SK-N-SH (cell line): ENCODE measurements around the gene JMJD1C. TPM values are rescaled to one million over a fixed set of nuclear protein-coding genes. Genes with fewer than 3 reads are reported as not detected.

Source experiments
- CTCF ChIA-PET: fragments of 300-600, 350-600 bp; formaldehyde crosslinking; extraction: SDS; loops from one replicate; lab custom pipeline; 2021; lab: Yijun Ruan, JAX
- POLR2A ChIA-PET: fragments of 350-600 bp; sonication (Branson Sonifier 250); formaldehyde crosslinking; extraction: SDS; loops from one replicate; lab custom pipeline; 2020; ENCODE audit warnings: antibody characterized with exemption, inconsistent platforms; lab: Yijun Ruan, JAX
- DNase-seq: peaks from one replicate; pipeline ENCODE4 v3.0.0; 2012
- H2AFZ ChIP-seq: fragments of 200-600 bp; sonication (generic); 2 replicates; pipeline ENCODE4 v1.8.1; 2016; ENCODE audit warnings: antibody characterized with exemption, mild to moderate bottlenecking, low read depth
- H3F3A ChIP-seq: fragments of 200-600 bp; sonication (generic); replicated peaks from 2 replicates; pipeline ENCODE3; 2016; ENCODE audit warnings: antibody characterized with exemption, mild to moderate bottlenecking; ENCODE audit not compliant: insufficient read depth
- H3K27ac ChIP-seq, 2 experiments: fragments of 200-500 bp in 1 of 2; fragments of 200-600 bp in 1 of 2; sonication (Bioruptor generic) in 1 of 2; sonication (generic), shearing (Covaris generic) in 1 of 2; 2 replicates each; pipeline versions ENCODE4 v1.5.1 to v1.6.1; 2014 to 2016; ENCODE audit warnings: low read depth in 2 of 2, inconsistent platforms in 1 of 2, low read length in 1 of 2, mild to moderate bottlenecking in 1 of 2, mixed read lengths in 1 of 2
- H3K27me3 ChIP-seq: fragments of 200-600 bp; sonication (generic), shearing (Covaris generic); 2 replicates; pipeline ENCODE4 v1.6.1; 2016; ENCODE audit warnings: mixed run types; ENCODE audit not compliant: insufficient read depth
- H3K36me3 ChIP-seq, 2 experiments: fragments of 200-500 bp in 1 of 2; fragments of 200-600 bp in 1 of 2; sonication (Bioruptor generic) in 1 of 2; sonication (generic) in 1 of 2; replicated peaks in 1 of 2; 2 replicates each; pipeline versions ENCODE3 to v1.5.1; 2014 to 2016; ENCODE audit warnings: low read length in 1 of 2, mild to moderate bottlenecking in 1 of 2; ENCODE audit not compliant: insufficient read depth in 2 of 2, control insufficient read depth in 1 of 2
- H3K4me1 ChIP-seq, 2 experiments: fragments of 200-500 bp in 1 of 2; fragments of 200-600 bp in 1 of 2; sonication (Bioruptor generic) in 1 of 2; sonication (generic), shearing (Covaris generic) in 1 of 2; 2 replicates each; pipeline versions ENCODE4 v1.5.1 to v1.6.1; 2014 to 2016; ENCODE audit warnings: low read depth in 1 of 2, low read length in 1 of 2, mixed run types in 1 of 2; ENCODE audit not compliant: insufficient read depth in 2 of 2, control insufficient read depth in 1 of 2
- H3K4me2 ChIP-seq: fragments of 200-600 bp; sonication (generic), shearing (Covaris generic); 2 replicates; pipeline ENCODE4 v1.6.1; 2017; ENCODE audit warnings: mixed run types
- H3K4me3 ChIP-seq, 2 experiments: fragments of 200-500 bp in 1 of 2; fragments of 200-600 bp in 1 of 2; sonication (Bioruptor generic) in 1 of 2; sonication (generic), shearing (Covaris generic) in 1 of 2; 2 replicates each; pipeline versions ENCODE4 v1.5.1 to v1.8.1; 2014 to 2016; ENCODE audit warnings: low read depth in 2 of 2, inconsistent platforms in 1 of 2, low read length in 1 of 2, mild to moderate bottlenecking in 1 of 2, mixed read lengths in 1 of 2, moderate library complexity in 1 of 2
- H3K79me2 ChIP-seq: fragments of 200-600 bp; sonication (generic); 2 replicates; pipeline ENCODE4 v1.8.1; 2017; ENCODE audit warnings: mild to moderate bottlenecking; ENCODE audit not compliant: insufficient read depth
- H3K9ac ChIP-seq: fragments of 200-600 bp; sonication (generic); 2 replicates; pipeline ENCODE4 v1.6.1; 2017; ENCODE audit warnings: mixed run types
- H3K9me2 ChIP-seq: fragments of 200-600 bp; sonication (generic); 2 replicates; pipeline ENCODE4 v1.6.1; 2017; ENCODE audit warnings: mixed run types
- H3K9me3 ChIP-seq: fragments of 200-600 bp; sonication (generic); 2 replicates; pipeline ENCODE4 v1.6.1; 2017; ENCODE audit warnings: mixed run types, mild to moderate bottlenecking, moderate library complexity
- H4K20me1 ChIP-seq: fragments of 200-600 bp; sonication (generic); 2 replicates; pipeline ENCODE4 v1.6.1; 2017; ENCODE audit warnings: mild to moderate bottlenecking, mixed run types; ENCODE audit not compliant: insufficient read depth
- CHD2 ChIP-seq: fragments of 150-350 bp; IDR thresholded peaks from 2 replicates; pipeline ENCODE4 v1.6.1; 2018; ENCODE audit warnings: low read length; ENCODE audit not compliant: partially characterized antibody
- EP300 ChIP-seq, 2 experiments: IDR thresholded peaks; 2 replicates each; pipeline versions ENCODE4 v1.4.0 to v1.6.1; 2012; ENCODE audit warnings: borderline replicate concordance in 1 of 2, low read depth in 1 of 2, low read length in 1 of 2
- FOSL2 ChIP-seq: IDR thresholded peaks from 2 replicates; pipeline ENCODE4 v1.4.0; 2012; ENCODE audit warnings: low read depth, mild to moderate bottlenecking, moderate library complexity, borderline replicate concordance
- JUND ChIP-seq: IDR thresholded peaks from 2 replicates; pipeline ENCODE4 v1.4.0; 2012
- MEF2A ChIP-seq: IDR thresholded peaks from 2 replicates; pipeline ENCODE4 v1.4.0; 2012; ENCODE audit warnings: low read depth, borderline replicate concordance
- MXI1 ChIP-seq: IDR thresholded peaks from 2 replicates; pipeline ENCODE4 v1.6.1; 2012; ENCODE audit warnings: mild to moderate bottlenecking, low read depth, low read length, improper control_type of control experiment
- NFIC ChIP-seq: IDR thresholded peaks from 2 replicates; pipeline ENCODE4 v1.4.0; 2012; ENCODE audit warnings: borderline replicate concordance
- RCOR1 ChIP-seq: fragments of 150-350 bp; IDR thresholded peaks from 2 replicates; pipeline ENCODE4 v1.6.1; 2017; ENCODE audit warnings: antibody characterized with exemption, low read length
- RFX5 ChIP-seq: IDR thresholded peaks from 2 replicates; pipeline ENCODE4 v1.6.1; 2012; ENCODE audit warnings: mild to moderate bottlenecking, improper control_type of control experiment, low read length
- TCF12 ChIP-seq: IDR thresholded peaks from 2 replicates; pipeline ENCODE4 v1.4.0; 2012
- WGBS: methylation state at CpG from one replicate; pipeline ENCODE4 v1.1.6; 2017; ENCODE audit warnings: low lambda C conversion rate; 5-methylcytosine and 5-hydroxymethylcytosine counted together
- polyA plus RNA-seq, 3 experiments: library from polyadenylated mRNA; depleted of rRNA; stranded (reverse); fragments of >200 nt; gene quantifications; 2 replicates each; pipeline ENCODE4 v1.2.3, GENCODE V29; 2012
- TF ChIP-seq, protein P1 (sequence below): IDR thresholded peaks from 2 replicates; pipeline ENCODE4 v1.6.1; 2012; ENCODE audit warnings: mild to moderate bottlenecking, low read depth, low read length, moderate library complexity
- TF ChIP-seq, protein P2 (sequence below): fragments of 150-350 bp; IDR thresholded peaks from 2 replicates; pipeline ENCODE4 v1.6.1; 2017; ENCODE audit warnings: antibody characterized with exemption, low read length, low read depth, borderline replicate concordance
- TF ChIP-seq, protein P3 (sequence below): IDR thresholded peaks from 2 replicates; pipeline ENCODE4 v1.4.0; 2012; ENCODE audit warnings: low read depth, borderline replicate concordance
- TF ChIP-seq, protein P4 (sequence below): fragments of 150-350 bp; IDR thresholded peaks from 2 replicates; pipeline ENCODE4 v1.6.1; 2016; ENCODE audit warnings: mild to moderate bottlenecking, low read depth, low read length
- TF ChIP-seq, protein P5 (sequence below): fragments of 200-600 bp; sonication (generic); IDR thresholded peaks from 2 replicates; pipeline ENCODE4 v1.6.1; 2017; ENCODE audit warnings: antibody characterized with exemption, mild to moderate bottlenecking, moderate library complexity

JMJD1C gene
- polyA plus RNA-seq, 1 of the 3 experiments (the other 2 are of a cell fraction), result 11.7 TPM

DNA sequence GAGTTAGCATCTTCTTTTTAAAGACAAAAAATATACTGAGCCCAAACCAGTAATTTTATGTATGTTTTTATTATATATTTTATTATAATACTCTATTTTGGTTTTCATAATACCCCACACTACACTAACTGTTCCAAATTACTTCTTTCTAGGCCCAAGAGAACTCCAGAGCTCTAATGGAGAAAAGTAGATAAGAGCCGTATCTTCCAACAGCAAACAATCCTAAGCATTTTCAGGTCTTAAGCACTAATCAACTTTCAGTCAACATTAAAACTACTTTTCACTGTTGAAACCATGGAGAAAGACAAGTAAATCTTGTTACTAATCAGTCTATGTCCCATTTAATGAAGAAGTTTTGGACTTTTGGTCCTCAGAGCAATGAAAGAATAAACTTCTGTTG is 55.1 kb downstream of the JMJD1C start (continued):
- TF ChIP-seq, protein P1, sequence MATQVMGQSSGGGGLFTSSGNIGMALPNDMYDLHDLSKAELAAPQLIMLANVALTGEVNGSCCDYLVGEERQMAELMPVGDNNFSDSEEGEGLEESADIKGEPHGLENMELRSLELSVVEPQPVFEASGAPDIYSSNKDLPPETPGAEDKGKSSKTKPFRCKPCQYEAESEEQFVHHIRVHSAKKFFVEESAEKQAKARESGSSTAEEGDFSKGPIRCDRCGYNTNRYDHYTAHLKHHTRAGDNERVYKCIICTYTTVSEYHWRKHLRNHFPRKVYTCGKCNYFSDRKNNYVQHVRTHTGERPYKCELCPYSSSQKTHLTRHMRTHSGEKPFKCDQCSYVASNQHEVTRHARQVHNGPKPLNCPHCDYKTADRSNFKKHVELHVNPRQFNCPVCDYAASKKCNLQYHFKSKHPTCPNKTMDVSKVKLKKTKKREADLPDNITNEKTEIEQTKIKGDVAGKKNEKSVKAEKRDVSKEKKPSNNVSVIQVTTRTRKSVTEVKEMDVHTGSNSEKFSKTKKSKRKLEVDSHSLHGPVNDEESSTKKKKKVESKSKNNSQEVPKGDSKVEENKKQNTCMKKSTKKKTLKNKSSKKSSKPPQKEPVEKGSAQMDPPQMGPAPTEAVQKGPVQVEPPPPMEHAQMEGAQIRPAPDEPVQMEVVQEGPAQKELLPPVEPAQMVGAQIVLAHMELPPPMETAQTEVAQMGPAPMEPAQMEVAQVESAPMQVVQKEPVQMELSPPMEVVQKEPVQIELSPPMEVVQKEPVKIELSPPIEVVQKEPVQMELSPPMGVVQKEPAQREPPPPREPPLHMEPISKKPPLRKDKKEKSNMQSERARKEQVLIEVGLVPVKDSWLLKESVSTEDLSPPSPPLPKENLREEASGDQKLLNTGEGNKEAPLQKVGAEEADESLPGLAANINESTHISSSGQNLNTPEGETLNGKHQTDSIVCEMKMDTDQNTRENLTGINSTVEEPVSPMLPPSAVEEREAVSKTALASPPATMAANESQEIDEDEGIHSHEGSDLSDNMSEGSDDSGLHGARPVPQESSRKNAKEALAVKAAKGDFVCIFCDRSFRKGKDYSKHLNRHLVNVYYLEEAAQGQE, result no peak
- TF ChIP-seq RCOR1 (no peak), TCF12 (no peak), CHD2 (no peak)
- TF ChIP-seq, protein P2, sequence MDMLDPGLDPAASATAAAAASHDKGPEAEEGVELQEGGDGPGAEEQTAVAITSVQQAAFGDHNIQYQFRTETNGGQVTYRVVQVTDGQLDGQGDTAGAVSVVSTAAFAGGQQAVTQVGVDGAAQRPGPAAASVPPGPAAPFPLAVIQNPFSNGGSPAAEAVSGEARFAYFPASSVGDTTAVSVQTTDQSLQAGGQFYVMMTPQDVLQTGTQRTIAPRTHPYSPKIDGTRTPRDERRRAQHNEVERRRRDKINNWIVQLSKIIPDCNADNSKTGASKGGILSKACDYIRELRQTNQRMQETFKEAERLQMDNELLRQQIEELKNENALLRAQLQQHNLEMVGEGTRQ, result no peak
- TF ChIP-seq, all 33 proteins: peak for 0

DNA sequence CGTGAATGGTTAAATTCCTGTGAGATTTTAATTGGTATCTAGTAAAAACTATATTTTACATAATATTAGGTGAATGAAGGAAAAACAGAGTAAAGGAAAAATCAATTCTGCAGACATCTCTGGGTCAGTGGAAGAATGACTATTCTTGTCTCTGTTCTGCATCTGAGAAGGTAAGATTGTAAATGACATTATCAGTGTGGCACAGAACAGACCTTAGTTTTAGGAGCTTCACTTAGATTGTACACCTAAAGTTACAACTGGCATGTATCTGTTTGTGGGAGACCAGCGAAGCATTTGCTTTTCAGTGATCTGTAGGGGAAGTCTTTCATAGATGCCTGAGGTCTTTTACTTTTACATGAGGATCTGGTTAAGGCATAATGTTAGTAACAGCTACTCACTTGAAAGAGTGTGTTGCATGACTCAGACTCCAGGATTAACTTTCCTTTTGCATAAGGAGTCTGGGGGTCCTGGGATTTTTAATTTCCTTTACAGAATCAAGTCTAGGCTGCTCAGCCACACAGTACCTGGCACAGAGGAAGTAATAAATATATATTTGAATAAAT is 56.2 kb downstream of the JMJD1C start:
- H4K20me1 ChIP-seq, result peaks cover 13% of the 10 kb centered on the region
- H3K4me1 ChIP-seq, result peaks cover 9 to 17% of the 10 kb centered on the region in 2 experiments; a peak in 3 of 4 replicates
- H3K9ac ChIP-seq, result no peak overlapping the region; the same call in 1 of the 2 replicates
- H3K4me2 ChIP-seq, result peak overlapping the region; percentile 50
- H3K79me2 ChIP-seq, result peaks cover 97% of the 10 kb centered on the region
- H2AFZ ChIP-seq, result no peak overlapping the region
- TF ChIP-seq NFIC, result no peak
- TF ChIP-seq TCF12, result peak; percentile 48
- TF ChIP-seq FOSL2, result peak; percentile 23; the same call in 1 of the 2 replicates
- CTCF ChIA-PET, result interaction anchor here (0.9 kb wide), 1 partner anchor 26 kb away, joined by 3 read pairs; no protein-coding TSS in a partner anchor
- peak overlapping the region; percentile 62 to 71 for H3K27ac ChIP-seq
- H3F3A ChIP-seq, result peaks cover 27% of the 10 kb centered on the region
- no peaks in the 10 kb centered on the region for H3K9me3 ChIP-seq
- H3K9me2 ChIP-seq, result no peaks in the 10 kb centered on the region
- 0 out of 4 replicates have a peak overlapping the region, but pooled peaks of 1 of the 2 experiments have one; percentile 21 for H3K4me3 ChIP-seq
- 78% methylated on average over 2 of the region's 2 CpGs for WGBS
- no peaks in the 10 kb centered on the region for H3K27me3 ChIP-seq
- H3K36me3 ChIP-seq, result peaks cover 8 to 15% of the 10 kb centered on the region in 2 experiments
- peak; percentile 21 for DNase-seq
- POLR2A ChIA-PET, result no interaction called here

DNA sequence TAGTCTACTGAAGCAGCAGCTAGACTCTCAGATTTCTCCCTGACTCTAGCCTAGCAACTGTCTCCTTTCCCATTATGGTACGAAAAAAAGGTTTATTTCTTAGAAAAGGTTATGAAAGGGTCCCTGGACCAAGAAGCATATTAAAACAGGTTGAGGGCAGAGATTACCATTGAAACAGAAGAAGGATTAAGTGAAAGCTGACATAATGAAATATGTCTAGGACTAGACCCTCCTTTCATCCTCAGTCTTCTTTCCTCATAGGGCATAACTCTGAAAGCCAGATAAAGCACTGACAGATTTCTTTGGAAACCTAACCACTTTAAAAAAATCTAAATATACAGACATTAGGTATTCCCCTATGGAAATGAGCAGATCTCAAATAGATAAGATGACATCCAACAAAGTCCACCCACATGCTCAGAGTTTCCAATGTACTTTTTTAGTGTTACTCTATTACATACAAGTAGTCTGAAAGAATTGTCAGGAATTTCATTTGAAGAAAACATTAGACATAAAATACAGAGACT is 58.6 kb downstream of the JMJD1C start:
- Histone ChIP-seq H3K4me2 (no peak overlapping the region), H3K27ac (no peak overlapping the region), H3K79me2 (peaks cover 96% of the 10 kb centered on the region), H3K27me3 (no peaks in the 10 kb centered on the region), H2AFZ (no peak overlapping the region), H3K9me2 (no peaks in the 10 kb centered on the region), H3K4me3 (no peak overlapping the region), H3F3A (peaks cover 22% of the 10 kb centered on the region), H3K4me1 (peaks cover 9 to 17% of the 10 kb centered on the region in 2 experiments; a peak in 3 of 4 replicates), H4K20me1 (peaks cover 12% of the 10 kb centered on the region), H3K36me3 (peaks cover 5 to 20% of the 10 kb centered on the region in 2 experiments), H3K9ac (no peak overlapping the region), H3K9me3 (no peaks in the 10 kb centered on the region)
- 100% methylated on average over 1 of the region's 1 CpG for WGBS
- ChIA-PET POLR2A (no interaction called here), CTCF (no interaction called here)
- DNase-seq, result no peak
- TF ChIP-seq, protein P3, sequence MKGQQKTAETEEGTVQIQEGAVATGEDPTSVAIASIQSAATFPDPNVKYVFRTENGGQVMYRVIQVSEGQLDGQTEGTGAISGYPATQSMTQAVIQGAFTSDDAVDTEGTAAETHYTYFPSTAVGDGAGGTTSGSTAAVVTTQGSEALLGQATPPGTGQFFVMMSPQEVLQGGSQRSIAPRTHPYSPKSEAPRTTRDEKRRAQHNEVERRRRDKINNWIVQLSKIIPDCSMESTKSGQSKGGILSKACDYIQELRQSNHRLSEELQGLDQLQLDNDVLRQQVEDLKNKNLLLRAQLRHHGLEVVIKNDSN, result no peak
- TF ChIP-seq, protein P4, sequence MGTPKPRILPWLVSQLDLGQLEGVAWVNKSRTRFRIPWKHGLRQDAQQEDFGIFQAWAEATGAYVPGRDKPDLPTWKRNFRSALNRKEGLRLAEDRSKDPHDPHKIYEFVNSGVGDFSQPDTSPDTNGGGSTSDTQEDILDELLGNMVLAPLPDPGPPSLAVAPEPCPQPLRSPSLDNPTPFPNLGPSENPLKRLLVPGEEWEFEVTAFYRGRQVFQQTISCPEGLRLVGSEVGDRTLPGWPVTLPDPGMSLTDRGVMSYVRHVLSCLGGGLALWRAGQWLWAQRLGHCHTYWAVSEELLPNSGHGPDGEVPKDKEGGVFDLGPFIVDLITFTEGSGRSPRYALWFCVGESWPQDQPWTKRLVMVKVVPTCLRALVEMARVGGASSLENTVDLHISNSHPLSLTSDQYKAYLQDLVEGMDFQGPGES, result no peak
- TF ChIP-seq, protein P5, sequence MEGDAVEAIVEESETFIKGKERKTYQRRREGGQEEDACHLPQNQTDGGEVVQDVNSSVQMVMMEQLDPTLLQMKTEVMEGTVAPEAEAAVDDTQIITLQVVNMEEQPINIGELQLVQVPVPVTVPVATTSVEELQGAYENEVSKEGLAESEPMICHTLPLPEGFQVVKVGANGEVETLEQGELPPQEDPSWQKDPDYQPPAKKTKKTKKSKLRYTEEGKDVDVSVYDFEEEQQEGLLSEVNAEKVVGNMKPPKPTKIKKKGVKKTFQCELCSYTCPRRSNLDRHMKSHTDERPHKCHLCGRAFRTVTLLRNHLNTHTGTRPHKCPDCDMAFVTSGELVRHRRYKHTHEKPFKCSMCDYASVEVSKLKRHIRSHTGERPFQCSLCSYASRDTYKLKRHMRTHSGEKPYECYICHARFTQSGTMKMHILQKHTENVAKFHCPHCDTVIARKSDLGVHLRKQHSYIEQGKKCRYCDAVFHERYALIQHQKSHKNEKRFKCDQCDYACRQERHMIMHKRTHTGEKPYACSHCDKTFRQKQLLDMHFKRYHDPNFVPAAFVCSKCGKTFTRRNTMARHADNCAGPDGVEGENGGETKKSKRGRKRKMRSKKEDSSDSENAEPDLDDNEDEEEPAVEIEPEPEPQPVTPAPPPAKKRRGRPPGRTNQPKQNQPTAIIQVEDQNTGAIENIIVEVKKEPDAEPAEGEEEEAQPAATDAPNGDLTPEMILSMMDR, result no peak
- TF ChIP-seq FOSL2 (no peak), EP300 (IDR thresholded peaks at IDR 0.05; ENCODE audit: borderline replicate concordance in 1 of 2, low read depth in 1 of 2, low read length in 1 of 2) (no peak), JUND (no peak), RFX5 (no peak), MEF2A (no peak), MXI1 (no peak)
- TF ChIP-seq, protein P2, result no peak
